Neural crest cell (in vitro differentiated cells): ENCODE data around the gene TLK1. TPM values are rescaled to one million over a fixed set of nuclear protein-coding genes. Genes with fewer than 3 reads are reported as not detected.

ENCODE experiments used
- DNase-seq: peaks from one replicate; pipeline ENCODE4 v3.0.0; 2021; ENCODE audit warnings: low read depth, mixed read lengths, low spot score
- H3K27ac Mint-ChIP-seq: one replicate; pipeline ENCODE4 v1.8.0; 2021; ENCODE audit warnings: mild to moderate bottlenecking, mixed read lengths; ENCODE audit not compliant: unreplicated experiment
- H3K27me3 Mint-ChIP-seq: 2 replicates; pipeline ENCODE4 v1.8.0; 2021; ENCODE audit warnings: low read depth, mild to moderate bottlenecking, mixed read lengths
- H3K36me3 Mint-ChIP-seq: 2 replicates; pipeline ENCODE4 v1.8.0; 2021; ENCODE audit warnings: low read depth, mild to moderate bottlenecking, mixed read lengths
- H3K4me1 Mint-ChIP-seq: 2 replicates; pipeline ENCODE4 v1.8.0; 2021; ENCODE audit warnings: mixed read lengths
- H3K4me3 Mint-ChIP-seq: one replicate; pipeline ENCODE4 v1.8.0; 2021; ENCODE audit warnings: mild to moderate bottlenecking, mixed read lengths
- H3K9me3 Mint-ChIP-seq: 2 replicates; pipeline ENCODE4 v1.8.0; 2021; ENCODE audit warnings: mixed read lengths
- CTCF ChIP-seq: fragments of 200-600 bp; sonication (generic); conservative IDR thresholded peaks from 2 replicates; pipeline ENCODE4 v1.5.0; 2021; ENCODE audit warnings: antibody characterized with exemption, mild to moderate bottlenecking
- total RNA-seq: library from RNA; stranded (reverse); gene quantifications from 2 replicates; pipeline ENCODE4 v1.2.1, GENCODE V29; 2021

The TLK1 gene
- total RNA-seq, 1 donor from 2014 or later = 65.5 TPM

- H3K36me3 Mint-ChIP-seq = no peaks in the 10 kb centered on the region
- no peak for TF ChIP-seq CTCF
- H3K9me3 Mint-ChIP-seq = no peaks in the 10 kb centered on the region
- no peaks in the 10 kb centered on the region for H3K27me3 Mint-ChIP-seq
- peak overlapping the region; percentile 1 for H3K4me3 Mint-ChIP-seq
- H3K4me1 Mint-ChIP-seq = peaks cover 50% of the 10 kb centered on the region
- H3K27ac Mint-ChIP-seq = no peak overlapping the region
- no peak for DNase-seq
These were observed 6.3 kb downstream of the TLK1 start for GRCh38 chr2:171154348-171154747.

- H3K36me3 Mint-ChIP-seq = no peaks in the 10 kb centered on the region
- DNase-seq = no peak
- peaks cover 30% of the 10 kb centered on the region for H3K4me1 Mint-ChIP-seq
- no peaks in the 10 kb centered on the region for H3K27me3 Mint-ChIP-seq
- no peak overlapping the region for H3K27ac Mint-ChIP-seq
- H3K4me3 Mint-ChIP-seq = no peak overlapping the region
- H3K9me3 Mint-ChIP-seq = no peaks in the 10 kb centered on the region
- TF ChIP-seq CTCF = no peak
These were observed 9.9 kb downstream of the TLK1 start for GRCh38 chr2:171150694-171151285.

- H3K27me3 Mint-ChIP-seq = no peaks in the 10 kb centered on the region
- no peak overlapping the region for H3K27ac Mint-ChIP-seq
- H3K36me3 Mint-ChIP-seq = no peaks in the 10 kb centered on the region
- H3K4me1 Mint-ChIP-seq = peaks cover 29% of the 10 kb centered on the region
- TF ChIP-seq CTCF = no peak
- DNase-seq = no peak
- H3K9me3 Mint-ChIP-seq = no peaks in the 10 kb centered on the region
- H3K4me3 Mint-ChIP-seq = no peak overlapping the region
These were observed 10.6 kb downstream of the TLK1 start for GRCh38 chr2:171149986-171150693.

GRCh38 chr2:171149171-171149938 is 11.3 kb downstream of the TLK1 start:
- no peak for TF ChIP-seq CTCF
- Mint-ChIP-seq H3K27me3 (no peaks in the 10 kb centered on the region), H3K4me3 (no peak overlapping the region), H3K9me3 (no peaks in the 10 kb centered on the region), H3K27ac (peak overlapping the region; percentile 65), H3K36me3 (no peaks in the 10 kb centered on the region), H3K4me1 (peaks cover 25% of the 10 kb centered on the region)
- DNase-seq = no peak

- H3K9me3 Mint-ChIP-seq = peaks cover 2% of the 10 kb centered on the region
- no peaks in the 10 kb centered on the region for H3K27me3 Mint-ChIP-seq
- H3K36me3 Mint-ChIP-seq = peaks cover 3% of the 10 kb centered on the region
- peaks cover 25% of the 10 kb centered on the region for H3K4me1 Mint-ChIP-seq
- no peak for DNase-seq
- H3K27ac Mint-ChIP-seq = no peak overlapping the region
- H3K4me3 Mint-ChIP-seq = no peak overlapping the region
- TF ChIP-seq CTCF = no peak
These were observed 13.6 kb downstream of the TLK1 start for GRCh38 chr2:171147081-171147480.
